DMS153 treated with DMSO at 0.1 percent for 48 hours (cell line): ENCODE measurements around the gene CTNNA1.
"Not testable (repeated sequence)": the region's sequence is repeated elsewhere in the genome, so short reads cannot be mapped to it uniquely, and the experiment has no call there.

Source experiments
- DNase-seq: peaks from one replicate; lab custom pipeline; 2025; ENCODE audit not compliant: unreplicated experiment; lab: John Stamatoyannopoulos, UW

The CTNNA1 gene

DNA sequence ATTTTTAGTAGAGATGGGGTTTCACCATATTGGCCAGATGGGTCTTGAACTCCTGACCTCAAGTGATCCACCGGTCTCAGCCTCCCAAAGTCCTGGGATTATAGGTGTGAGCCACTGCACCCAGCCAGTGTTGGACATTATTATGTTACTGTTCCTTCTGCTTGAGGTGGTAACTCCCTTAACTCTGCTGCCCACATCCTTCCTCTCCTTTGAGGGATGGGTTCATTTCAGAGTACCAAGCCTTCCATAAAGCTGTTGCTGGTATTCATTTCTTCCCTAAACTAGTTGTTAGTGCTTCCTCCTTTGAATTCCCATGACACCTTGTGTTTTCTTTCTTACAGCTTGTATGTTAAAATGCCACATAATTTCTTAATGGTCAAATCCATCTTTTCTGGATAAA is 54.0 kb downstream of the CTNNA1 start:
- DNase-seq = no peak

DNA sequence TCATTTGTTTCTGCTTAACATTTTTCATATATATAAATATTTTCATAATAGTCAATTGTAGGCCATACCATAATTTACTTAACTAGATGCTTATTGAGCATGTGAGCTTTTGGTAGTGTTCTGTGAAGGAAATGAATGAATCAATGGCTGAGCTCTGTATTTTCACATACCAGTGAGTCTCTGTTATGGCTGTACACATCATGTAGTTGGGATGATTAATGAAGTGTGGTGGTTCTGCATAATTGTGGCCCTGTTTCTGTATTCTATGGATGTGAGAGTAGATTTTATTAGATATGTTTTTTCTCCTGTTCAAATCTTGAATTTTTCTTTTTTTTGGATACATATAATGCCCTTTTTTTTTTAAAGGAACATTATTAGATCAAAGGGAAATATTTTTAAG is 56.2 kb downstream of the CTNNA1 start:
- no peak for DNase-seq

DNA sequence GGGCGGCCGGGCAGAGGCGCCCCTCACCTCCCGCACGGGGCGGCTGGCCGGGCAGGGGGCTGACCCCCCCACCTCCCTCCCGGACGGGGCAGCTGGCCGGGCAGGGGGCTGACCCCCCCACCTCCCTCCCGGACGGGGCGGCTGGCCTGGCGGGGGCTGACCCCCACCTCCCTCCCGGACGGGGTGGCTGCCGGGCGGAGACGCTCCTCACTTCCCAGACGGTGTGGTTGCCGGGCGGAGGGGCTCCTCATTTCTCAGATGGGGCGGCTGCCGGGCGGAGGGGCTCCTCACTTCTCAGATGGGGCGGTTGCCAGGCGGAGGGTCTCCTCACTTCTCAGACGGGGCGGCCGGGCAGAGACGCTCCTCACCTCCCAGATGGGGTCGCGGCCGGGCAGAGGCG is 57.6 kb downstream of the CTNNA1 start:
- not testable (repeated sequence) for DNase-seq

DNA sequence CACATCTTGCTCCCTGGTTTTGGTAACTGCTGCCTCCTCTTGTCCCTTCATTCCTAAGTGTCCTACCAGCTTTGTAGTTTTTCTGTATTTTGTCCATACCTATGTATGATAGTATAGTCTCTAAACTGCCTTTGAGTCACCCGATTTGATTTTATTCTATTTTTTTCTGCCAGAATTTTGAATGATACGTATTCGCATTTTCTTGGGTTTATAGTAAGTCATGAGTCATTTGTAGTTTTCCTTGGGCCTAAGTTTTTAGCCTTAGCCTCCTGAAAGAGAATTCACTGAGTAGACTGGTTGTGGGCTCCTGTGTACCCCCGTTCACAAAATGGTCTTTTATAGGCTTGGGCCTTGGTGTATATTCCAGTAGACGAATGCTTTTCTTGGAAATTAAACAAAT is 62.3 kb downstream of the CTNNA1 start:
- DNase-seq = no peak

DNA sequence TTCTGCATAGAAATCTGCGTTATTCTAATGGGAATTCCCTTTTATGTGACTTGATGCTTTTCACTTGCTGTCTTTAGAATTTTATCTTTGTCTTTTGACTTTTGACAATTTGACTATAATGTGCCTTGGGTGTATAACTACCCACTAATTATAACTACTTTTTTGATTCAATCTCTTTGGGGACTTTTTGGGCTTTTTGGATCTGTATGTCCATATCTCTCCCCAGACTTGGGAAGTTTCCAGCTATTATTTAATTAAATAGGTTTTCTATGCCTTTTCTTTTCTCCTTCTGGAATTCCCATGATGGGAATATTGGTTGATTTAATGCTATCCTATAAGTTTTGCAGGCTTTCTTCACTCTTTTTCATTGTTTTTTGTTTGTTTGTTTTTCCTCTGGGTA is 64.0 kb downstream of the CTNNA1 start:
- no peak for DNase-seq

DNA sequence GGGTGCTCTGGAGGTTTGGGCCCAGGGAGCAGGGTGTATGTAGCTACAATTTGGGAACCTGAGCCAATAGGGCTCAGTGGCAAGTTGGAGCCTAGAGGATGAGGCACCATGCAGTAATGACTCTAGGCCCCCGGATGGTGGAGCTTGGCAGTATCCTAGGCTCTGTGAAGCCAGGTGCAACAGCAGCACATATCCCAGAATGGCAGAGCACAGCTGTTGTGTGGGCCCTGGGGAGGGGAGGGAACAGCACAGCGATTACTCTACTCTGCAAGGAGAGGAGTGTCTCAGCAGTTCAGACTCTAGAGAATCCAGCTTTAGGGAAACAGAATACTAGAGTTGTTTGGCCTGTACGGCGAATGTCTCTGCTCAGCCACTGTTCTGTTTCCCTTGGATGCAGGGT is 65.9 kb downstream of the CTNNA1 start:
- DNase-seq = no peak

GRCh38 chr5:138820695-138821094 is 67.5 kb downstream of the CTNNA1 start:
- DNase-seq = no peak

DNA sequence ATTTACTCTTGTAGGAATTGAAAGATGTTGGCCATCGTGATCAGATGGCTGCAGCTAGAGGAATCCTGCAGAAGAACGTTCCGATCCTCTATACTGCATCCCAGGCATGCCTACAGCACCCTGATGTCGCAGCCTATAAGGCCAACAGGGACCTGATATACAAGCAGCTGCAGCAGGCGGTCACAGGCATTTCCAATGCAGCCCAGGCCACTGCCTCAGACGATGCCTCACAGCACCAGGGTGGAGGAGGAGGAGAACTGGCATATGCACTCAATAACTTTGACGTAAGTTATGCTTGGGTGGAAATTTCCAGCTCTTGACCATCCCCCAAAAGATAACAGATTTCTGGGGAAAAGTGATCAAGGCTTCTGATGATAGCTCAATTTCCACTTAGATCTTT is 71.3 kb downstream of the CTNNA1 start:
- no peak for DNase-seq

DNA sequence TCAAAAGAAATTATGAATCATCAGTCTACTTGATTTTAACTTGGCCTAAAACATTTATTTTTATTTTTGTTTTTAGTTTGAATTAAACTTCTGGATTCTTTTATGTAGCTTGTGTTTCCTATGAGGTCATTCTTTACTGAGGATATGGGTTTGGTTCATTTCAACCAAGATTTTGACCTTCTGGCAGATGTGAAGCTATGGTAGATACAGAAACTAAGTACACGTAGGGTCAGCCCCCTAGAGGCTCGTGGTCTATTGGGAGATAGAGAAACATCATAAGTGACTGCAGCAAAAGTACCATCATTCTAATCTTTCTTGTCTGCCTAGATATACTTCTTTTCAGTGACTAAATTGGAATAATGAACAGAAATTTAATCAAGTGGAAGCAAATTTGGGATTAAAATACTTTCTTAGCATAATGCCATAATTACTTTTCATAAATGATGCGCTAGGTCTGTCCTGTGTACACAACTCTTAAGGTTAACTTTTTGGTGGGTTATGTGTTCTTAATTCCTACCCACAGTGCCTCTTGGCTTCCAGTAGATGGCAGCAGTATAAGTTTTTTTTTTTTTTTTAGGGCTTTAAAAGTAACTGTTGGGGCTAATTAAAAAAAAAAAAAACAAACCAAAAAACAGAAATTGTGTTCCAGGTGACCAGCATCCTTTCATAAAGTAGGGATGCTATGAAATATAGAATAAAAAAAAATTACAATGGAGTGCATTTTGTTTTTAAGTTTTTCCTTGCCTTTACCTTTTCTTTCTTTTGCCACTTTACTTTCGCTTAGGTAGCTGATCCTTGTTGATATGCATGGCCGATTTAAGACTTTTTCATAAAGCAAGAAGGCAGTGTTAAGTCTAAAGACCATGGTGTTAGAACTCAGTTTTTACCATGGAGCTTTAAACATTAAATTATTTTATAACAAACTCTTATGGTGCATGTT is 72.0 kb downstream of the CTNNA1 start:
- no peak for DNase-seq

- DNase-seq = no peak
Measured at GRCh38 chr5:138828556-138828955, 75.3 kb downstream of the CTNNA1 start.

DNA sequence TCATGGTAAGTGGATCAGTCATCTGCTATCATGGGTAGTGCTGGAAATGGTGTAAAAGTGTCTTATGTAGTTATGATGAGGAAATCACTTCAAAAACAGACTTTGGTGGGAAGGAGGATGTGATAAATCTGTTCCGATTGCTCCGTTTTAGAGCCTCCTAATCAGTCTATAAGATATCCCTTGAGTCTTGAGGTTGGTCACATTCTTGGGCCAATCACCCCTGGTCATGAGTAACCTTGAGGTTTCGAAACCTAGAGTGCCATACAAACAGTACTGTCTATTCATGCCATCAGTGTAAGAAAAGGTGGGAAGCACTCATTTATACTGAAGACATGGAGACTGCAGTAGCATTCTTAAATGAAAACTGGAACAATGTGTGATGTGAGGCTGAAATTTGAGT is 76.1 kb downstream of the CTNNA1 start:
- DNase-seq = no peak

GRCh38 chr5:138831703-138832102 is 78.5 kb downstream of the CTNNA1 start:
- DNase-seq = no peak

DNA sequence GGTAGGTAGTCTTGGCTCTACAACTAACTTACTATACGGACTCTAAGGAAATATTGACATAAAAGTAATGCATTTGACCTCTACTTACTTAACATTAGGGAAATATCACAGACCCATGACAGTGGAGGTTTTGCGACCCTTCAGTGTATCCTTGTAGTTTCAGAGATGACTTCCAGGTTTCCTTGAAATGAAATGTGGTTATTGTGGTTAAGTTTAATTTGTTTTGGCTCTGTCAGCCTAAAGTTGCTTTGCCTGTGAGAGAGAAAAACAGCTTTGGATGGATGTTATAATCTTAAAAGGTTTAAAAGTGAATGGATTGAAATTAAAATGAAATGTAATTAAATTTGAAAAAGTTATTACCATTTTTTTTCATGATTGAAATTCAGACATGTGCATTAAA is 79.0 kb downstream of the CTNNA1 start:
- no peak for DNase-seq

- no peak for DNase-seq
Measured at GRCh38 chr5:138833080-138833479, 79.9 kb downstream of the CTNNA1 start.

- no peak for DNase-seq
Measured at GRCh38 chr5:138833726-138834480, 80.7 kb downstream of the CTNNA1 start.

DNA sequence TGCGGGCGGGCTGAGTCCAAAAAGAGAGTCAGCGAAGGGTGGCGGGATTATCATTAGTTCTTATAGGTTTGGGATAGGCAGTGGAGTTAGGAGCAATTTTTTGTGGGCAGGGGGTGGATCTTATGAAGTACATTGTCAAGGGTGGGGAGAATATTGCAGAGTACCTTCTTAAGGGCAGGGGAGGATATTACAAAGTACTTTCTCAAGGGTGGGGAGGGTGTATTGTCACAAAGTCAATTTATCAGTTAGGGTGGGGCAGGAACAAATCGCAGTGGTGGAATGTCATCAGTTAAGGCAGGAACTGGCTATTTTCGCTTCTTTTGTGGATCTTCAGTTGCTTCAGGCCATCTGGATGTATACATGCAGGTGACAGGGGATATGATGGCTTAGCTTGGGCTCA is 81.6 kb downstream of the CTNNA1 start:
- DNase-seq = not testable (repeated sequence)

DNA sequence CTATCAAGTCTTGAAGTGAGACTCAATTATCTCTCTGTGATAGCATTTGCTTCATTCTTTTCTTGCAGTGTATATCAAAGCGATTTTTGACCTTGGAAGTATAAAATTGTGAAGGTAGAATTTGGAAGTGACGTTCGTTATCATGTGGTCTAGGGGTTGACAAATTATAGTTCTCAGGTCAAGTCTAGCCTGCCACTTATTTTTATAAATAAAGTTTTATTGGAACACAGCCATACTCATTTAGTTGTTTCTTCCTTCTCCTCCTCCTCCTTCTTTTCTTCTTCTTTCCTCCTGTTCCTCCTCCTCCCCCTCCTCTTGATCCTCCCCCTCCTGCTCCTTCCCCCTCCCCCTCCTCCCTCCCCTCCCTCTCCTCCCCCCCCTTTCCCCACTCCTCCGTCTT is 83.9 kb downstream of the CTNNA1 start:
- no peak for DNase-seq

GRCh38 chr5:138840103-138840502 is 86.9 kb downstream of the CTNNA1 start:
- DNase-seq = no peak

GRCh38 chr5:138841531-138841930 is 88.3 kb downstream of the CTNNA1 start:
- no peak for DNase-seq

DNA sequence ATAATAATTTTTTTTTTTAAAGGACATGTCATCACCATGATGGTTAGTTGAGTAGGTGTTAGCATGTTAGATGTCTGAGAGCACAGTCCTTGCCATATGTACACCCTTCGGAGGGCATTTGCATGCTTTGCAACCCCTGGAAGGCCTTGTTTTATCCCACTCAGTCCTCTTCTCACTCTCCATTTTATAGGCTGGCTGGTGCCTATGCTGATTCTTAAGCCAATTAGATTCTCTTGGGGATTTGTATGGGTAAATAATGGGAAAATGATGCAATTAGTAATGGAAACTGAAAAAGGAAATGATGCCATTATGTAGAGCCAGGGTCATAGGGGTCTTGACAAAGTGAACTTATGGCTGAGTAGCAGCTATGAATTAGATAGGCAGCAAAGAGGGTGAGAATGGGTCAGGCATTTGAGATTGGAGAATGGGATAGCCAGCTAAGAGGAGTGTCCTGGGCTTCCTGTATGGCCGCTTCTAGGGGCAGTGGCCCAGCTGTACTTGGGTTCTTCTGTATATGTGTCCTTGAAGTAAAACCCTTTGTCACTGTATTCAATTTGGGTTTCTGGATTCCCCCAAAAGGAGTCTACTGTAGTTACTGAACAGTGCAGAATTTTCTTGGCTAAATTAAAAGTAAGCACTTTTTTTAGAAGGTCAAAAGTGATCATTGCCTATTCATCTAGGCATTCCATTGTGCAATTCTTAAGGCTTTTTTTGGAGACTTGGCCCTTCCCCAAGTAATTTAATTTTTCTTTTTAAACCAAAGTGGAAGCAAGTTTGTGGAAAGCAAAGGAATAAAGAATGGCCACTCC is 90.3 kb downstream of the CTNNA1 start:
- no peak for DNase-seq

GRCh38 chr5:138844125-138844461 is 90.9 kb downstream of the CTNNA1 start:
- DNase-seq = no peak
